Measurements from ENCODE around the gene CREBL2. TPM values are rescaled to one million over a fixed set of nuclear protein-coding genes. Genes with fewer than 3 reads are reported as not detected.
"Not testable (repeated sequence)": the region's sequence is repeated elsewhere in the genome, so short reads cannot be mapped to it uniquely, and the experiment has no call there.

Gene CREBL2
- total RNA-seq, 1 donor from 2014 or later, result 44.0 TPM

DNA sequence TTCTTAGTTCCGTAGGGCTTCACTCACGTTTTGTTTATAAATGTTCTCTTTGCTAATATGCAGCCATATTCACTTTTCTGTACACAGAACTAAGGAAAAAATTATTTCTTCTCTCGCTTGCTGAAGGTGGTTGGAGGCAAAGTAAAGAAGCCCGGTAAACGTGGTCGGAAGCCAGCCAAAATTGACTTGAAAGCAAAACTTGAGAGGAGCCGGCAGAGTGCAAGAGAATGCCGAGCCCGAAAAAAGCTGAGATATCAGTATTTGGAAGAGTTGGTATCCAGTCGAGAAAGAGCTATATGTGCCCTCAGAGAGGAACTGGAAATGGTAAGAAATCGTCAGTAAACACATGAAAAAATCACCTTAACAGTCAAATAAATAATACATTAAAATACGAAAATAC, 24.0 kb downstream of the CREBL2 start:
- DNase-seq (ENCODE audit: low spot score), result no peak

DNA sequence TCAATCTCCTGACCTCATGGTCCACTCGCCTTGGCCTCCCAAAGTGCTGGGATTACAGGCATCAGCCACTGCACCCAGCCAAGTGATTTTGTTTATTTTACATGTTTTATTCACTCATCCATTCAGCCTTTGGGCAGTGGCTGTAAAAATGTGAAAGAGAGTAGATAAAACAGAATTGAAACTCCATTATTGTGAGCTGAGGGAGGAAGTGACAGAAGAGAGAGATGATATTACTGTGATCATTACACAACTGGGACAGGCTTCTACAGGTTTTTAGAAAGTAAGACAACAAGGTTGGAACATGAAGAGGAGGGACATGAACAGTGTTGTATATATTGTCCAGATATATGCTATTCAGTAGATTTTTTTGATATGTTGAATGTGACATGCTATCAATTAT, 25.0 kb downstream of the CREBL2 start:
- no peak for DNase-seq (ENCODE audit: low spot score)

DNA sequence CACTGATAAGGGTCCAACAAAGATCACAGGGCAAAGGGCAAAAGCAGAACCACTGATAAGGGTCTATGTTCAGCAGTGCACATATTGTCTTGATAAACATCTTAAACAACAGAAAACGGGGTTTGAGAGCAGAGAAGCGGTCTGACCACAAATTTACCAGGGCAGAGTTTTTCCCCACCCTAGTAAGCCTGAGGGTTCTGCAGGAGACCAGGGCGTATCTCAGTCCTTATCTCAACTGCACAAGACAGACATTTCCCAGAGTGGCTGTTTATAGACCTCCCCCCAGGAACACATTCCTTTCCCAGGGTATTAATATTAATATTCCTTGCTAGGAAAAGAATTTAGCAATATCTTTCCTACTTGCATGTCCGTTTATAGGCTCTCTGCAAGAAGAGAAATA, 28.3 kb downstream of the CREBL2 start:
- not testable (repeated sequence) for DNase-seq (ENCODE audit: low spot score)

DNA sequence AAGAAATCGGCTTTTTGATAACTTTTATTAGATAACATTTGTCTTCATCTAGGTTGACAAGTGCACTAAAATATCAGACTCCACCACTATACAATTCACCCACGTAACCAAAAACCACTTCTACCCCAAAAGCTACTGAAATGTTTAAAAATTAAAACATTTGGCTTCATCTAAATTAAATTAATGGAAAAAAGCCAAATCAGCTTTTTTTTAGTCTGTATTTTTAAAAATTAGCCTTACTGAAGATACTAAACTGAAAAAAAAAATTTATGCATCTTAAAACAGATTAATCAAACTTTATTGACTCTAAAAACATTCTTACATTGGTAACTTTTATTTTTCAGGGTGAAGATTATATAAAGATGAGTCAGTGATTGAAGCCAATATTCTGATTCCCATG, 30.0 kb downstream of the CREBL2 start:
- no peak for DNase-seq (ENCODE audit: low spot score)

DNA sequence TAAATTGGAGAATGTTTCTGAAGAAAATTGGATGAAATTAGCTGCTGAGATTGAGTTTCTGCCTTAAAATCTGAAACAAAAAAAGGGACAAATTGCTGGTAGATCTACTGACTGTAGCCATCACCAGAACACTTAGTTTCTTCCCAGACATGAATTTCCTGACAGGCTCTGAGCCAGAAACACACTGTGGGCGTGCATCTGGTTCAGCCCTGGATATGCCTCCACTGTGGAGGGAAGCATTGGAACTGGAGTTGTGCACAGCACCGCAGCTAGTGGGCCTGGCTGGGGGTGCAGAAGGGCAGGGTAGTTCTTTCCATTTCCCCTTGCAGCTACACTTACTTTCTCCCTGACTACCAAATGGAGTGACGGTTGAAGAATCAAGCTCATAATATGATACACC, 31.2 kb downstream of the CREBL2 start:
- no peak for DNase-seq (ENCODE audit: low spot score)

DNA sequence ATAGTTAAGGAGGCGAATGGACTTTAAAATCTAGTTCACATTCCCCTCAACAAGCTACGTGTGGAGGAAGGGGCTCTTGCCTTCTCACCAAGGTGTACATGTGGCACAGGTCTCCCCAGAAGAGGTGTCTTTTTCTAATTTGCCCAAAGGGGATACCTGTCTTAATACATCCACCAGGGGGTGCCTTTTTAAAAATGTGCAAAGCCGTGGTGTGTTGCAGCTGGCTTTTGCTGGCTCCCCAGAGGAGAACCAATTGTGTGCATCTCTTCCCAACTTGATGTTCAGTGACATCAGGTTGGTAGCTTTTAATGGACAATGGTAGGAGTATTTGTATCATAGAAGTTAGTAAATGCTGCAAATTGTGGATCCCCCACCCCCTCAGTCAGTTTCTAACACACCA, 33.8 kb downstream of the CREBL2 start:
- DNase-seq (ENCODE audit: low spot score), result no peak

DNA sequence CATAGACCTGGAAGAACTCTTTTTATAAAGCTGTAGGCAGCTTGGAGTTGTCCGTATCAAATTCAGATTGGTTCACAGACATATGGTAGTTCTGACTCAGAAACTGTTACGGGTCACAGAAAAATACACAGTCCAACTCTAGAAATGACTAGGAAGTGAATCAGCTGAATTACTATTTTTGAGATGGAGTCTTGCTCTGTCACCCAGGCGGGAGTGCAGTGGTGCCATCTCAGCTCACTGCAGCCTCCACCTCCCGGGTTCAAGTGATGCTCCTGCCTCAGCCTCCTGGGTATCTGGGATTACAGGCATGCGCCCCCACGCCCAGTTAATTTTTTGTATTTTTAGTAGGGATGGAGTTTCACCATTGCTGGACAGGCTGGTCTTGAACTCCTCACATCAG, 34.3 kb downstream of the CREBL2 start:
- DNase-seq (ENCODE audit: low spot score), result not testable (repeated sequence)

DNA sequence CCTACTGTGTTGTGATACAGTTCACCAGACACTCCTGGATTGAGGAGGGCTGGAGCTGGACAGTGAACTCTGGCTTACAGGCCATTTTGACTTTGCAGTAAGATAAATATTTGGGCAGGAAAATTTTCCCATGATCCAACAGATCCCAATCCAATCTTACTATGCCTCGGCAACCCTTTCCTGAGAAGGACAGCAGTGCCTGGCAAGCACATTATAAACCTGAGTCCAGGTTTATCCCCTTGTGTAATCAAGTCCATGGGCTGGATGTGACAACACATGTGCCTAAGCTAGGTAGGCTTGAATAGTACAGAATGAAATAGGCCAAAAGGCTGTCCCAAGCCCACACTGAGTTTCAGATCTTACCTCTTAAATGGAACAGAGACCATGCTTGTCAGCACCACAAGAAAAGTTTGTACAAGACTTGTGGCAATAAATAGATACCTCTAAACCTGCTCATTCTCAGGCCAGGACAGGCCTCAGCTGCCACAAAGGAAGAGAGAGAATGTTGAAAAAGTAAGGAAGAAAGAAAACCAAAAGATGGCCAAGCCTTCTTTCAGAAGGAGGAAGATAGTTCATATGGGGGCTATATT, 34.9 kb downstream of the CREBL2 start:
- no peak for DNase-seq (ENCODE audit: low spot score)

DNA sequence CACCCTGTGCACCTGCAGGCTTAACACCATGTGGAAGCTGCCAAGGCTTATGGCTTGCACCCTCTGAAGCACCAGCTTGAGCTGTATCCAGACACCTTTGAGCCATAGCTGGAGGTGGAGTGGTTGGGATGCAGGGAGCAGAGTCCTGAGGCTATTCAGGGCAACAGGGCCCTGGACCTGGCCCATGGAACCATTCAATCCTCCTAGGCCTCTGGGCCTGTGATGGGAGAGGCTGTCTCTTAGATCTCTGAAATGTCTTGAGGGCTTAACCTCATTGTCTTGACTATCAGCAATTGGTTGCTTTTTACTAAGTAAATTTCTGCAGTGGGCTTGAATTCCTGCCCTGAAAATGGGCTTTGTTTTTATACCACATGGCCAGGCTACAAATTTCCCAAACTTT, 36.6 kb downstream of the CREBL2 start:
- no peak for DNase-seq (ENCODE audit: low spot score)

DNA sequence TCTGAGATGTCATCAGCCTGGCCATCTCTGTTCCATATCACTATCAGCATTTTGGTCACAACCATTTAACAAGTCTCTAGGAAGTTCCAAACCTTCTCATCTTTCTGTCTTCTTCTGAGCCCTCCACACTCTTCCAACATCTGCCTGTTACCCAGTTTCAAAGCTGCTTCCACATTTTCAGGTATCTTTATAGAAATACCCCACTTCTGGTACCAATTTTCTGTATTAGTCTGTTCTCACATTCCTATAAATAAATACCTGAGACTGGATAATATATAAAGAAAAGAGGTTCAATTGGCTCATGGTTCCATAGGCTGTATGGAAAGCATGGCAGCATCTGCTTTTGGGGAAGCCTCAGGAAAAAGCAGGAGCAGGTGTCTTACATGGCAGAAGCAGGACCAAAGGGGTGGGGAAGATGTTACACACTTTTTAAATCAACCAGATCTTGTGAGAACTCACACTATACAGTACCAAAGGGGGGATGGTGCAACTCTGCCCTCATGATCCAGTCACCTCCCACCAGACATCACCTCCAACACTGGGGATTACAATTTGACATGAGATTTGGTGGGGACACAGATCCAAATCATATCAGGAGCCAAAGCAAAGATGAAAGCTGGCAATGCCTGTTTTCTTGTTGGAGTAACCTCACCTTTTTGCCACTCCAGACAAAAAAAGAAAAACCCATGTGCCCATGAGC, 37.4 kb downstream of the CREBL2 start:
- DNase-seq (ENCODE audit: low spot score), result no peak

DNA sequence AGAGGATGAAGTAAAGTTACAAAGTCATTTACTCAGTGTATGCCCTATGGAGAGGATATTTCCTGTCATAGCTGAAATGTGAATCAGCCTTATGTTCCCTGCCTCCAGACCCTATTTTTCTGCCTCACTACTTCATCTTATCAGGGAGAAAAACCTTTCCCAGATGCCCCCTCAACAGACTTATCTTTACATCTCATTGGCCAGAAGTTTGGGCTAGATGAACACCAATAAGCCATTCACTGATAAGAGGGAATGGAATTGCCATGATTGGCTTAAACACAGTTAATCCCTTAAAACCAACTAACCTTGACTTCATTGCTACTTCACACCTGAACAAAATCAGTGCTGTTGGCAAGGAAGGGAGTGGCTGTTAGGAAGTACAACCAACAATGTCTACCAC, 40.1 kb downstream of the CREBL2 start:
- DNase-seq (ENCODE audit: low spot score), result no peak

DNA sequence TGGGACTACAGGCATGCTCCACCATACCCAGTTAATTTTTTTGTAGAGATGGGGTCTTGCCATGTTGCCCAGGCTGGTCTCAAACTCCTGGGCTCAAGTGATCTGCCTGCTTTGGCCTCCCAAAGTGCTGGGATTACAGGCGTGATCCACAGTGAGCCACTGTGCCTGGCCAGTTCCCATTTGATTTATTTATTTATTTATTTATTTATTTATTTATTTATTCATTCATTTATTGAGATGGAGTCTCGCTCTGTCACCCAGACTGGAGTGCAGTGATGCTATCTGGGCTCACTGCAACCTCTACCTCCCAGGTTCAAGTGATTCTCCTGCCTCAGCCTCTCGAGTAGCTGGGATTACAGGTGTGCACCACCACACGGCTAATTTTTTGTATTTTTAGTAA, 41.0 kb downstream of the CREBL2 start:
- not testable (repeated sequence) for DNase-seq (ENCODE audit: low spot score)

DNA sequence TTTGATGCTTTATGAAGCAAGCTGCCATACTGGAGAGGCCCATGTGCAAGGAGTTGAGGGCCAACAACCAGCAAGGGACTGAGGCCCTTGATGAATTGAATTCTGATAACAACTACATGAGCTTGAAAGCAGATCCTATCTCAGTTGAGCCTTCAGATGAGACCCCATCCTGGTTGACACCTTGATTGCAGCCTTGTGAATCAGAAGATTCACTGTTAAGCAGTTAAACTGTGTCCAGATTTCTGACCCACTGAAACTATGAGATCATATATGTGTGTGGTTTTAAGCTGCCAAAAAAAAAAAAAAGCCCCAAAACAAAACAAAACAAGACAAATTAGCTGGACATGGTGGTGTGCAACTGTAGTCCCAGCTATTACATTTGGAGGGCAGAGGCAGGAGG, 42.2 kb downstream of the CREBL2 start:
- no peak for DNase-seq (ENCODE audit: low spot score)

DNA sequence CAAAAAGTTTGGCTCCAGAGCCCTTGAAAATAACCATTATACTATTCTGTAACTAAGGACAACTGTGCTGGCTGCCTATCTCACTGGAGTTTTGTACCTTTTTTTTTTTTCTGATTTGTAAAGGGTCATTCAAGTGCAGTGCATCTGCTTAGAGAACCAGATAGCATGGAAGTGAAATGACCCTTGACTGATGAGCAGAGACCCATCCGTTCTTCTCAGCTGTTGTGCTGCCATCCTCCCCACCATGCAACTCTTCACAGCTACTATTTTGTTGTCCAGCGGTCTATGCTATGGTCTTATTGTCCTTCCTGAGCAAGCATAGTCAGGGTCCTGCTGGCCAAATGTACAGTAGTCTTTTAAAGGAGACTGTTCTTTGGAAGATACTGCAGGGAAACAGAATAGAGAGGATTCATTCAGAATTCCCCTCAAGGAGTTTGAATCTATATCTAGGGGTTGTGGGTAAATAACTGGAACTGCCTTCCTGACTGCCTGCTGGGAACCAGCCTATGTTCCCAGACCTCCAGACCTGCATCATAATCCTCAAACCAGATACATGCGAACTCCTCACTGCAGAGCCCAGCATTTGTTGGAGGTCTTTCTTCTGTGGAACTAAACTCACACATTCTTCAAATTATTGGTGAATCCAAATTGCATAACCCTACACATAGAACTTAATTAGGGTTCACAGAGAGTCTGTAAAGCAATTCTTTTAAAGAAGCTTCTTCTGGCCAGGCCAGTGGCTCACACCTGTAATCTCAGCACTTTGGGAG, 43.2 kb downstream of the CREBL2 start:
- DNase-seq (ENCODE audit: low spot score), result no peak

DNA sequence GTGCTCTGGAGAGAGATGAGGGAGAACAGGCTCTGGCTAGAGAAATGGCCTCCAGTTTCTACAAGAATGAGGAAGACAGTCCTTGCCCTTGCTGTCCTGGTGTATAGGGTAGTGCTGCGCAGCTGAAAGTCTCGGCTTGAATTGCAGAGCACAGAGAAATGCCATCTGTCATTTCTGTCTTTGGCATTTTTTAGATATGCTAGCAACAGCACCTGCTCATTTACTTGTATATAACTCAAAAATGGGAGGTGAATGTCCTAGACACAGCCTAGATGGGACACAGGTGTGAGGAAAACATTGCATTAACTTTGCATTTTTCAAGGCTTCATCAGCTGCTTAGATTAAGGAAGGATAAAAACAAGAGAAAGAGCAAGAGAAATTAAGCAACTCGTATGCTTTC, 48.5 kb downstream of the CREBL2 start:
- no peak for DNase-seq (ENCODE audit: low spot score)

DNA sequence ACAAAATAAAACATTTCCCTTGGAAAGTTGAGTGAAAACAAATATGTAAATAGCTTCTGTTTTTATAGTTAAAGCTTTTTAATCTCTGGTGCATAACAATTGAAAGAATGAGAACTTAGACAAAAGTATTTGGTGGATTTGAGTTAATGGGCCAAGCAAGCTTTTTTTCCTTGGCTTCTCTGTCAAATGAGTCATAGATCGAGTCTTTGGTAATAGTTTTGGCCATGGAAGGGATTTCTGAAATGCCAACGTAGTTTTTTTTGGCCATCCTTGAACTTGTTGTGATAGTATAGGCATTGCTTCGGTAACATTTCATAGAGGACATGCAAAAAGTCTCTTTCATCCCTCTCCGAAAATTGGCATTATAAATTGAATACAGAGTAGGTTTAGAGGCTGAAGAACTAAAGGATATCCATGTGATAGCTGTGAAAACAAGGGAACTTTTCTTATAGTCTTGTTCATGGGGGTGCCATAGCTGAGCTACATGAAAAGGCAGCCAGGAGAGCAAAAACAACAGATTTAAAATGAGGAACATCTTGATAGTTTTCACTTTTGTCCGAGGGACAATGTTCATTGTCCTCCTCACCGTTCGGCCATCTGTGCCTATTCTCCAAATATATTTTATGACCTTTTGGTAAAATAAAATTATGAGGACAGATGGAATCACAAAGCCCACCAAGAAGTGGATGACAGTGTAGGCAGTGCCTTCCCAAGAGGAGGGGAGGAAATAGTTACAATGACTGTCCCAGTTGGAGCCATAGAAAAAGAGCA, 49.6 kb downstream of the CREBL2 start:
- no peak for DNase-seq (ENCODE audit: low spot score)

DNA sequence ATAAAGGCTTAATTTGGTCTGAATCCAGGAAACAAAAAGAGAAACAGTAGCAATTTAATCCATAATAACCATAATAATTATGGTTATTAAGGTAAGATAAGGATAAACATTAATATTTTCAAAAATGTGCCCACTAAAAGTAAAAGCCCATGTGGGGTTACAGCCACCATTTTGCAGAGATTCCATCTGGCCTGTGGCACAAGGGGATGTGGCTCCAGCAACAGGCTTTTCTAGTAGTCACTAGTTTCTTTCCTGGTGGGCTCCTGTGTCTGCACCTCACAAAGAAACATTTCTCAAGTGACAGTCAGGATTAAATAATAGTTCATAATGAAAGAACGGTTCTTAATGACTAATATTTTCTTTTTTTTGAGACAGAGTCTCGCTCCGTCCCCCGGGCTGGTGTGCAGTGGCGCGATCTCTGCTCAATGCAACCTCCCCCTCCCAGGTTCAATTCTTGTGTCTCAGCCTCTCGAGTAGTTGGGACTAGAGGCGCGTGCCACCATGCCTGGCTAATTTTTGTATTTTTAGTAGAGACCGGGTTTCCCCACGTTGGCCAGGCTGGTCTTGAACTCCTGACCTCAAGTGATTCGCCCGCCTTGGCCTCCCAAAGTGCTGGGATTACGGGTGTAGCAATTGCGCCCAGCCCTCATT, 52.1 kb downstream of the CREBL2 start:
- no peak for DNase-seq (ENCODE audit: low spot score)

DNA sequence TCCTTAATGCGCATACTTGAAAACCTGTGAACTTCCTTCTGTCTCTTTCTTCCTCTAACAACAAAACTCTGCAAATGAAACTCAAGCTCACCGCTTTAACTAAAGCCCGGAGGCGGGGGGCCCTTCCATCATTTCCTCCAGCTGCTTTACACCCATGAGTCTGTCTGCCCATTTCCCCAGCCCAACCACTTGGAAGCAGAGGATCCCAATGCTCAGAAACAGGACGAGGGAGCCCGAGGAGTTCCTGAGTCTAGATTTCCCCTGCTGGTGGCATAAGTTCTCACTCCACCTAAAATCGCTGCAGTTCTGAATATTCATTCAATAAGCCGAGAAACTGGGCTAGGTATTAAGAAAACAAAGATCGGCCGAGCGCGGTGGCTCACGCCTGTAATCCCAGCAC, 53.5 kb downstream of the CREBL2 start:
- no peak for DNase-seq (ENCODE audit: low spot score)

DNA sequence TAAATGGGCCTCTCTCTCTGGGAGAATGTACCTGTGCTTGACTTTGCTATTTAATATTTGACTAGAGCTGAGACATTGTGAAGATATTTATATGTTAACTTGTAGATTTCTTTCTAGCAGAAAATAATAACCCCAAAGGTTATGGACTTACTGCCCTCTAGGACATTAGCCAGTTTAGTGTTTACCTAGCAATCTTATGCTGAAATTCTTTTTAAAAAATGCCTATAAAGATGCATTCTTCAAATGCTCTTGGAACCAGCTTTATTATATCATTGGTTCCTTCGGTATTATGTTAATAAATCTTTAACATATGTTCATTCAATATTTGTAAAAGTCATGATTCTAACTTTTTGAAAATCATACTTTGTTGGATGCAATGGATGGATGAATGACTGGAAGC, 56.3 kb downstream of the CREBL2 start:
- DNase-seq (ENCODE audit: low spot score), result no peak

DNA sequence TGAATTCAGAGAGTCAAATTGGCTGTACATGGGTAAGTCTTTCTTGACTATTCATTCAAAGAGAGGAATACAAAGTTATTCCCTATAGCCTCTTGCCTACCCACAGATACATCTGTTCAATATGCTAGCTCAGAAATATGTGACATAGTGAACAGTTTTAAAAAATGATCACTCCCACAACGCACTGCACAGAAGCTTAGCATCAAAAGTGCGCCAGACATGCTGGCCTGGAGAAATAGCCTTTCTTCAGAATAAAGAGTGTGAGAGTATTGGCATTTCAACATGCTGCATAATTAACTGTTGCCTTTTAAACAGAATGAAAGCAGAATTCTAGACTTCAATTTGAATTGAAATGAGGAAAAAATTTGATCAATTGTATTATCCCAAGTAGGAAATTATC, 57.3 kb downstream of the CREBL2 start:
- no peak for DNase-seq (ENCODE audit: low spot score)
